ENCODE results near the gene PSMD14.
"Not testable (repeated sequence)": the region's sequence is repeated elsewhere in the genome, so short reads cannot be mapped to it uniquely, and the experiment has no call there.

PSMD14 gene

DNA sequence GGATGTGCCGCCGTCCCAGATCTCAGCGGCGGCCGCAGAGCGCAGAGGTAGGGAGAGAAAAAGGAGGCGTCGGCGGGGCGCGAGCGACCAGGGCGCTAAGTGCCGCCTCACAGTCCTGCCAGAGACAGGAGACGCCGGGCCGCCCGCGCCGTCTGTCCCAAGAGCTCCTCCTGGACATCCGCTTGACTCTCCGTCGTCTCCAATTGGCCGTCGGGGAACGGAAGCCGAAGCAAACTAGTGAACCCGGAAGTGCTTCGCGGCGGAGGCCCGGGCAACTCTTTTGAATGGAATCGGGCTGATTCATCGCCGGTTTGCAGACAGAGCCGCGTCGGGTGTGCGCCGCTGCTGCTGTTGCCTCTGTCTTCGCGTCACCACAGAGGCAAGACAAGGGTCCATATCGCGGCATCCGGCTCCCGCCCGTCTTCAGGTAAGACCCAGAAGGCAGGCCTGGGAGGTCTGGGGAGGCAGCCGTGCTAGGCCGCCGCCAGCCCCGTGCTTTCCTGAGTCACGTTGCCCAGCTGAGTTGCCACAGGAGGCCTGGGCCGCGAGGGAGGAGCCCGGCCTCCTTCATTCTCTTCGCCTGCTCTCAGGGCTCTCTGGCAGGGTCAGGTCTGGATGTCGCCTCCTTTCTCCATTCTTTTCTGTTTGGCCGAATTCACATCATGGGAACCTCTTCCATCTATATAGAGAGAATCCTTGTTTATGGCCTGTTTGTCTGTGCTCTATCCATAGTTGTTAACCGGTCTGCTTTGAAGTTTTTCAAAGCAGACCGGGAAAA, at the start of gene PSMD14:
Gene PSMD14 (plus strand): TSS at position 248 of the 778 bp plus-strand sequence. CDS start 10,401 bp downstream, outside the sequence.
- DNase-seq: peak; percentile 86

DNA sequence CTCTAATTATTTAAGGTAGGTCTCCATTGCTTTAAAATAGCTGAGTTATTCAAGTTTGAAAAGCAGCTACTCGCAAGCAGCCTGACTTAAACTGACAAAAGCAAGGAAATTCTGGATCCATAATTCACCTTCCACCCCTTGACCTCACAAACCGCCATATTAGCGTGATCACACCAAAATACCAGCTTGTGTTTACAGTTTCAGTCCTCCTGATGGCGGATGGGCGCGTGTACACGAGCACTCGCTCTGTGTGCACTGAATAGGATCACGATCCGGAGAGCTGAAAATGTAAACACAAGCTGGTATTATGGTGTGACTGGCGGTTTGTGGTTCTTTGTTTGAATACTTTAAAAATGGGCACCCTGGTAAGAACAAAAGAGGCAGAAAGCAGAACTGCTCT, 42.4 kb upstream of the PSMD14 start:
- no peak for DNase-seq

DNA sequence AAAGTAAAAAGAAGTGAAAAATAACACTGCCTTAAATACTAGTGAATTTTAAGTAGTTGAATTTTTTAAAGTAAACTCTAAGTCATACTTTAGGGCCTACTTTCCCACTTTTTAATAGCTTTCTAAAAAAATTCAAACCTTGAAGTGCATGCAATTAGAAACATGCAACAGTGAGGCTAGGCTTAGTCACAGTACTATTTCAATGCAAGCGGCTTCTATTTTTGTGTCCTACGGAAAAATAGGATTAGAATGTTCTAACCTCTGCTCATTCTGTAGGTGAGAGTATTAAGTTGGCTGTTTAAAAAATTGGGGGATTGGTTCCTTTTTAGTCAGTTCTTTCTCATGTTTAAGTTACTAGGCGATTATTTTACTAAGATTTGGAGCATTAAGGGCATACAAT, 39.1 kb upstream of the PSMD14 start:
- DNase-seq: no peak

DNA sequence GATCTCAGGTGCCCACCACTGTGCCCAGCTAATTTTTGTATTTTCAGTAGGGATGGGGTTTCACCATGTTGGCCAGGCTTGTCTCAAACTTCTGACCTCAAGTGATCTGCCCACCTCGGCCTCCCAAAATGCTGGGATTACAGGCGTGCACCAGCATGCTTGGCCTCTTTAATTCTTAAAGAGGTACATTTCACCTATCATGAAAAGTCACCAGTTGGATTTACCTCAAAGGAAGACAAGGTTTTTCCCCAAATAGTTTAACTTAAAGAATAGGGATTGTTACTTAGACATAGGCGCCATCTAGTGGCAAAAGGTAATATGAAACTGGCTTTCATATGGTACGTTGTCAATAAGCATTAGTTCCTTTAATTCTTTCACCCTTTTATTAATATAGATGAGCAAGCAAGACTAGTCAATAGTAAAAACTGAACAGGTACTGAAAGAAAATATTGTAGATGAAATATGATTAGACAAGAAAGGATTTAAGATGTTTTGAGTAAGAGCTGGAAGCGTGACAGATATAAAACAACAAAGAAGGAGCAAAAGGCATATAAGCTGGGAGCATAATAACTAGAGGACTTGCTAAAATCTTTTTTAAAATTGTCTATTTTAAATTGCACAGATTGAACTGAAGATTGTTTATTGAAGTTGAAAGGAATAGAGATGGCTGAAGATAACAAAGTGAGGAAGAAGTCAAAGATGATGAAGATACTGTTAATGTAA, 35.0 kb upstream of the PSMD14 start:
- DNase-seq: peak; percentile 63

DNA sequence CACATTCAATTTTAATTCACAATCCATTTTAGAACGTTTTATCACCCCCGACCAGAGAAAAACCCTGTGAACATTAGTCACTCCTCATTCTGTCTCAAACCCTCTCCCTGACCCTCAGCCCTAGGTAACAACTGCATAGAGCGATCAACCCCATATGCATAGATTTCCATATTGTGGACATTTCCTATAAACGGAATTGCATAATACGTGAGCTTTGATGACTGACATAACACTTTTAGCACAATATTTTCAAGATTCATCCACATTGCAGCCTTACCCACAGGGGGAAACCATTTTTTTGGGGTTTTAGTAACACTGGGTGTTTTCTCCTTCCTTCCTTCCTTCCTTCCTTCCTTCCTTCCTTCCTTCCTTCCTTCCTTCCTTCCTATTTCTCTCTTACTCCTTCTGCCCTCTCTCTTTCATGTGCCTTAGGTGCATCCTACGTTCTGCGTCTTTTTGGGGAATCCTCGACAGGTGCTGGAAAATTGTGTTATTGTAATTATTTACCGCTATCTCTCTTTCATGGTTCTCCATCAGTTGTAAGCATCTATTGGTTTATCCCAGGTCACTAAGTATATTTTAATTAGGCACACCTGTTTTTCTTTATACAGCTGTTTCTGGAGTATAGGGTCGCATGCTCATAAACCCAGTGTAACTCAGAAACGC, 29.5 kb upstream of the PSMD14 start:
- not testable (repeated sequence) for DNase-seq

DNA sequence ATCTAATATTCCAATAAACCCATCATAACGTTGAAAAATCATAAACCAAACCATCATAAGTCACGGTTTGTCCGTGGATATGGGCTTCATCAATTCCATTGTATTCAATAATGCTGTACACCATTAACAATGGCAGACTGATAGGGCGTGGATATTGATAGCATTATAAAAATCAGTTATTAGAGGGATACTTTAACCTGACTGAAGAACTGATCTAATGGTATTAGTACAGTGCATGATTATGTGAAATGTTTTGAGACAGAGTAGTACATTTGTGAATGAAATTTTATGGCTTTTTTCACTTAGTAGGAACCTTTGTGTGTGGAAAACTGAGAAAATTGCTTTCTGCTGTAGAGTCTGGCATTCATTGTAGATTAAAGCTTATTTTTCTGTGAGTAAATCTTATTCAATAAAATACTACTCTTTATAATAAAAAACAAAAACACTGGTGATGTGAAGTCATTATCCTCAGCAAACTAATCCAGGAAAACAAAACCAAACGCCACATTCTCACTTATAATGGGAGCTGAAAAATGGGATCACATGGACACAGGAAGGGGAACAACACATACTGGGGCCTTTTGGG, 28.9 kb upstream of the PSMD14 start:
- DNase-seq: not testable (repeated sequence)

DNA sequence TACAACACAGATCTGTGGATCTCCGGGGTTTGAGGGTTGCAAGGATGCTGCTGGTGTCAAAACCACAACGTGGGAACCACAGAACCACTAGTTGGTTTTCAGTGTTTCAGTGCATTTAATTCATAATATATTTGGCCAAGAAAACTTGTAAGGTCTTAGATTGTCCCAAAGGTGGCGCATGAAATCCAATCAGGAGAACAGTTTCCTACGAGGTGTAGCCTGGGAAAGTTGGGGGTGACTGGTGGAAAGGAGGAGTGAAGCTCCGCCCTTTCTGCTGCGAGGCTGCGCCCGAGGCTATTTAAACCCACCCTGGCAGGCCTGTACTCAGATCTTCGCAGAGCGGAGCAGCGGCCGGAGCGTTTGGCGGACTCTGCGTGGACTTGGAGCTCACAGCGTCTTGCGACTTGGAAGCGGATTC, 27.3 kb upstream of the PSMD14 start:
- DNase-seq: not testable (repeated sequence)

DNA sequence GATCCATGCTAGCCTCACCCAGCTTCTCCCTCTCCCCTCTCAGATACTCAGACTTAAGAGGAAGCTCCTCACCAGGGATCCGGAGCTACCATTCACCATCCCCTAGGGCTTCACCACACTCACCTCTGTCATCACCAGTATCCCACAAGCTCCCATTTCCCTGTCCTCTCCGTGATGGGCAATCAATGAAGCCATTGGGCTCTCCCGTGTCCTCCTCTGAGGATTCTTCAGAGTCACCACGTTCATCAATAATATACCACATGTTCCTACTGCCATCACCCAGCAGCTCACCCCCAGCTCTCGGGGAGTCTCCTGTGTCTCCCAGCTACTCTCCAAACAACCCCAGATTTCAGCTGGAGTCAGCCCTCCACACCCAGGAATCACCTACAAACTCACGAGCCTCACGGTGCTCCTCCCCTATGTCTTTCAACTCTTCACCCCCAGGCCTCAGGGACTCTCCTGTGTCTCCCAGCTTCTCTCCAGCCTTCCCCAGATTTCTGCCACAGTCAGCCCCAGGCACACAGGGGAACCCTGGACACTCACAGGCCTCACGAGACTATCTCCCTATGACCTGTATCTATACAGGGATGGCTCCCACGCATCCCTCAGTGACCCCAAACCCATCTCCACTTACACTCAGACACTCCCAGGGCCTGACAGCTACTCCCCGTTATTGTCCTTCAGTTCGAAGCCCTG, 26.5 kb upstream of the PSMD14 start:
- not testable (repeated sequence) for DNase-seq

DNA sequence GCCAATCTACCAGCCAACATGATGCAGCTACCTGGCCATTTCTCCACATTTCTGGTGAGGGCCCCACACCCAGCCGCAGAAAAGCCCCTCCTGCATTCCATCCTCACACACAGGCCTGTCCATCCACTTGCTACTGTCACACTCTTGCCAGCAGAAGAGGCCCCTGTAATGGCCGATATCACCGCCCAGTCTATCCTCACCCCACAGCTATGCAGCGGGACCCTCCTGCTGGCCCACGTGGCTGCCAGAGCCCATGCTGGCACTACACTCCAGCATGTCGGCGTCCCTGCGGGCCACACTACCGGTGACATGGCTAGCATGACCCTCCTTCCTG, 25.9 kb upstream of the PSMD14 start:
- DNase-seq: not testable (repeated sequence)

DNA sequence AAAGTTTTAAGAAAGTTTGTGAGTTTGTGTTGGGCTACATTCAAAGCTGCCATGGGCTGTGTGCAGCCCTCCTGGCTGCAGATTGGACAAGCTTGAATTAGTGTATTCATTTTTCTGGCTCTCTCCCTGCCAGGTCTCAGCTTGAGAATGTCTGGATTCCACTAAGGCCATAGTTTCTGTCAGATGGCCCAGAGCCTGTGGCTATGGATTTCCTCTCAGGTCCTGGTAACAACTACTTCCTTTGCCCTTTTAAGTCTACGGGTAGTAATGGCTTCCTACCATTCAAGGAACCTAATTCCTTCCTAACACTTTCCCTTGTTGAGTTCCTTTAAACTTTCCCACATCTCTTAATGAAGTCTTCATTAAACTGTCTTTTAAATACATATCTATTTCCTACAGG, 24.3 kb upstream of the PSMD14 start:
- DNase-seq: no peak

DNA sequence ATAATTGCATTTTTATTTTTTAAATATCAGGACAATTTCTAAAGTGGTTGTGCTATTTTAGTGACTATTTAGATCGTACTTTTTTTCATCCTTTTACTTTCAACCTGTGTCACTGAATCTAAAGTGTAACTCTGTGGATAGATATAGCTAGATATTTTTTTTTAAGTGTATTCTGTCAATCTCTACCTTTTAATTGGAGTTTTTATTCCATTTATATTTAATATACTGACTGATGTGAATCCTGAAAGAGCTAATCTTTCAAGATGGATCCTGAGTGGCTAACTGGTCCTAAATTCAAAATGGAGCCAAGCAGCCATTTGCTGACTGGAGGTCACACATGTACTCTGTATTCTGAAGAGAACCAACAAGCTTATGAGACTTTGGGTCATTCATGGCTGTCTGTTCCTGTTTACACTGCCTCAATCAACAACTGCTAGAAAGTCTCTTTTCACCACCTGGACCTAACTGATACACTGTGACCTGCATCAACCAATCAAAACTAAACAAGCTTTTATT, 4.6 kb upstream of the PSMD14 start:
- no peak for DNase-seq

DNA sequence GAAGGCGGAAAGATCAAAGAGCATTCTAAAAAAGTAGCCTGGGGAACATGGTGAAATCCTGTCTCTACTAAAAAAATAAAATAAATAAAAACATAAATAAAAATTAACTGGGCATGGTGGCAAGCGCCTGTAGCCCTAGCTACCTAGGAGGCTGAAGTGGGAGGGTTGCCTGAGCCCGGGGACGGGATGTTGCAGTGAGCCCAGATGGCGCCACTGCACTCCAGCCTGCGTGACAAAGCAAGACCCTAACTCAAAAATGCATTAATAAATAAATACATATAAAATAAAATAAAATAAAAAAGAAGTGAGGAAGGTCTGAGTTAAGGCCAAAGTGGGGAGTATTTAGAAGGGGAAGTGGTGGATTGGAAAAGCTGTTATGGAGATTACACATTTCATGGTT, 1.3 kb upstream of the PSMD14 start:
- no peak for DNase-seq

DNA sequence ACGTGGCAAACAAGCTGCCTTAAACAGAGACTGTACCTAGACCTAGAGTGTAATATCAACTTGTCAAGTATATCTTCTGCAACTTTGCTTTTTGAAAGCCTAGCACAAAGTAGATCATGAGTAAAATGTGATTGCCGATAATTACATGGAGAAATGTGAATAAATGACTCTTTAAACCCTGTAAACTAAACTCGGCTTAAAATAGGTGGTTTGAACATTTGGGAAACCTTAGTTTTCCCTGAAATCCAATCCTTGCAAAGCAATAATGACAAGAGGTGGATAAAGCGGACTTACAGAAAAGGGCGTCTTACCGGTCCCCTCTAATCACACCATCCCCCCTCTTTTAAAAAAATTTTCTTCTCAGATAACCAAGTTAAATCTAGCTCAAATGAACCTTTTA, 549 bp upstream of the PSMD14 start:
- DNase-seq: no peak

DNA sequence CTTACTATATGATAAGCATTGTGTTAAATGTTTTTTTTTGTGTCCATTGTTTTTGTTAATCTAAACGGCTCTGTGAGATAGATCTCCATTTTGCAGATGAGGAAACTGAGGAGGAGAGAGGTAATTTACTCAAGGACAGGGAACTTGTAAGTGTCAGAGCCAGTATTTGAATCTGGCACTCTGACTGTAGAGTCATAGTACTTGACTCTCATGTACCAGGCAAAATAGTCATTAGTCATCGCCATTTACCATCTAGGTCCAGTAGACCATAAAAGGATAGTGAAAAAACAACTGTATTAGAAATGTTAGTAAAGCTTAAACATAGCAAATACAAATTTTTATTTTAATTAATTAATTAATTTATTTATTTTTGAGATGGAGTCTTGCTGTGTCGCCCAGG, 4.8 kb downstream of the PSMD14 start:
- DNase-seq: no peak

DNA sequence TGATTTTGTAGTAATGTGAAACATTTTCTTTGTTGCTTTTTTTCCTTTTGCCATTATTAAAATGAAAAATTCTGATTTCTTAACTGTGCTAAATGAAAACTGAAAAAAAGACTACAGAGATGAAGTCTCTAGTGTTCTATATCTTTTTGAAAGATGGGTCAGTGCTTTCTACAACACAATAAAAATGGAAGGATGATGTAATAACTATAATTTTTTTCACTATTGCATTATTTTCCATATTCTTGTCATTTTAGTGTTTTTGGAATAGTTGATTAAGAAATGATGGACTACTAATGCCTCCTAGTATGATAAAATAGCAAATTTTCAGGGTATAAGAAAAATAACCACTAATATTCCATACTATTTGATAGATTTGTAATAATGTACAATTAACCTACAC, 7.2 kb downstream of the PSMD14 start:
- no peak for DNase-seq

DNA sequence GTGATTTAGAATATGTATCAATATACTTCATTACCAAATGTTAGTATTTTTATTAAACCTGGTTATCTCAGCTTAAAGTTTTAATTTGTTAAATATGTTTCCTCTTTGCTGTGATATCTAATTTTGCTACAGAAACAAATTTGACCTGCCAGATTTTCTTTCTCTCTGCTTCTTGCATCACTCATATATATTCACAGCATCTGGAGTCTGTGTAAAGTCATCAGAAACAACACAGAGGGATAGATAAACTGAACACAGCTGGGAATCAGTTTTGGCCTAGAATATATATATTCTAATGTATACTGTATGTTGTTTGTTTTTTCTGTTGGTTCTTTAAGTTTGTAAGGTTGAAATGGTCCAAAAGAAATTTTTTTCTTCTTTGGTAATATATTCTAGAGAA, 8.5 kb downstream of the PSMD14 start:
- DNase-seq: no peak

DNA sequence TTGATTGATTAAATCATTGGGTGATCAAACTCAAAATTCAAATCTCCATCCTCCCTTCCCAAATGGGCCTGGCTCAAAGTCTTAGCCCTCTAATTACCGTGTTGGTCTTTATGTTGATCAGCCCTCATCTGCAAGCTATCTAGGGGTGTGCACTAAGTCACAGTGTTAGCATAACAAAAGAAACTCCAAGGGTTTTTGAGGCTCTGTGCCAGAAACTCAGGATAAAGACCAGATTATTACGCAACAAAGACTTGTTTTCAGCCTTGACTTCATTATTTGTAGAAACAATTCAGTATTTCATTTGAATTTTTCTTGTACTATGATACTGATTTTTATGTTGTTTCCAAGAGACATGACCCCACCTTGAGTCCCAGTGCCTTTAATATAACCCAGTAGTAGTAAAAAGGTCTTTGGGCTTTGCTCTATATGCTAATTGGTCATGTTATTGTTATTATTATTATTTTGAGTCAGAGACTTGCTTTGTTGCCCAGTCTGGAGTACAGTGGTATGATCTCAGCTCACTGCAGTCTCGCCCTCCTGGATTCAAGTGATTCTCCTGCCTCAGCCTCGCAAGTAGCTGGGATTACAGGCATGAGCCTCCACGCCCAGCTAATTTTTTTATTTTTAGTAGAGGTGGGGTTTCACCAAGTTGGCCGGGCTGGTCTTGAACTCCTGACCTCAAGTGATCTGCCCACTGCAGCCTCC, 13.9 kb downstream of the PSMD14 start:
- no peak for DNase-seq

DNA sequence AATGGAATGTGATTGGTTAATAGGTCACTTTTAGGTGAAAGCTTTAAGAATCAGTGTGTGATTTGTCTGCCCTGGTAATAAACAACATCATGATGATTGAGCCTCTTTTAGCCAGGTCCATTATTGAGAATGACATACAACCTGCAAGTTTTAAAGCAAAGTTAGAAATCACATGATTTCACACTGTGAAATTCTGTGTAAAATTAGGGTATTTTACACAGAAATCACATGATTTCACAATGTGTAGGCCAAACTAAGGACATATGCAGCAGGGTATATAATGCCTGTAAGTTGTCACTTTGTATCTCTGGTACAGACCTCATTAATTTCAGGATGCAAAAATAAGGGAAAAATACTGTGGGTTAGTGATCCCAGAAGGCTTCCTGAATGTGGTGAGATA, 16.7 kb downstream of the PSMD14 start:
- DNase-seq: no peak

DNA sequence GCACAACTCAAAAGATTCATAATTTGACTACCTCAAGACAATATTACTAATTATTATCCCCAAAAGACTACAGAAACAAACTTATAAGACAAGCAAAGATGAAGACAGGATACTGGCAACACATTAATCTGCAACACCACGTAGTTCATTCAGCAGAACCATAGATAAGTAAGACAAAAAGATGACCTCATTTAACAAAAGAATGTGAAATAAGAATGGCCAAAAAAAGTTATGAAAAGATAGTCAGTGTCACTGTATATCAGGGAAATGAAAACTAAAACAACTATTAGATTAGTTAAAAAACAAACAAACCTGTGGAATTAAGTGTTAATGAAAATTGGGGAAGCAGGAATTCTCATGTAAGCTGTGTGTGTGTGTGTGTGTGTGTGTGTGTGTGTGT, 19.4 kb downstream of the PSMD14 start:
- no peak for DNase-seq

DNA sequence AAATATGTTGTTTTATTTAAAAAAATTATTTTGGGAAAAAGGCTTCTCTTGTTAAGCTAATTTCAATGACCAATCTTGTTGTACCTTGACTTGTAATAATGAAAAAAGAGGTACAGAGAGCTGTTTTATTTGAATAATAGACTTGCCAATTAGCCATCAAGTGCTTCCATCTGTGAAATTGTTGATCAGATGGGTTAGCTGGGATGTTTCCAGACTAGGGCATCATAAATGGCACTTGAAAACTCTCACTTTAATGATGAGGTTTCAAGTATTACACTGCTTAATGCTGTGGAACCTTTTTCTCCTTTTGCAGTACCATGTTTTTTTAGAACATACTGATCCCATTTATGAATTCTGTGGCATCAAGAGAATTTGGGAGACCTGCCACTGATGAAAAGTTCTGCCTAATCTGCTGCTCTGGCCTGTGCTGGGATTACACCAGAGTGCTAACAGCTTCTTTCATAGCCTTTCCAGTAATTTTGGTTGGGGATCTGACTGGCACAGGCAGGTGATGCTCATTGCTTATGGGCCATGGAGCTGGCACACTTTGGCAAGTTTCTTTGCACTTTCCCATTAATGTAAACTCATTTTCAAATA, 24.2 kb downstream of the PSMD14 start:
- peak; percentile 75 for DNase-seq

DNA sequence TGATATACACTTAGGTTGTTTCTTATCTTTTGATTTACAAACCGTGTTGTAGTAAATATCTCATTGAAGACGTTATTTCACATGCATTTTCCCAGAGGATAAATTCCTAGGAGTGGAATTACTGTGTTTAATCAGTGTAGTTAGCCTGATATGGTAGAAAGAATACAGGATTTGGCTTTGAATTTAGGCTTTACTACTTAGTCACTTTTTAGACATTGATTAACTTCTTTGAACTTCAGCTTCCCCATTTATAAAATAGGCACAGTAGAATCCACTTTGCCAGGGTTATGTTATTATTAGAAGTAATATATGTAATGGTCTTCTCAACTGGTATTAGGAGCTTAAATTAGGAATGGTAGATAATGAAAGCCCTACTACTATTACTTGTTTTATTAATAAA, 27.4 kb downstream of the PSMD14 start:
- DNase-seq: no peak

DNA sequence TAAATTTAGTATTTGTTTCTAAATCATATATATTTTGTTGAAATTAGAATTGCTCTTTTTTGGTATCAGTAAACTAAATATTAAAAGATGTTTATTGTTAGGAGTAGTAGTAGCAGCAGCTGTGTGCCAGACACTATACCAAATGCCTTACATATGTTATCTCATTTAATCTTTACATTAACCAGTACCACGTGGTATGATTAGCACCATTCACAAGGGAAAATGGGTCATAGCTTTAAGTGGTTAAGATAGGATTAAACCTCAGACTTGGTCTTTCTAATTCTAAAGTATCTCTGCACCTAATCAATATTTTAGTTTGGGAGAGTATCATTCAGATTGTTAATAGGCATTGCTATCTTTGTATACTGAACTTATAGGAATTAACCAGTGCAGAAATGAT, 29.0 kb downstream of the PSMD14 start:
- no peak for DNase-seq
